GM12892 (cell line): ENCODE results near the gene RASD1. TPM values are rescaled to one million over a fixed set of nuclear protein-coding genes. Genes with fewer than 3 reads are reported as not detected.

Experiments used
- DNase-seq: peaks from one replicate; pipeline ENCODE4 v3.0.0; 2011; ENCODE audit not compliant: insufficient read length
- FAIRE-seq: peaks from 2 replicates; lab custom pipeline; 2011; peaks lifted over from hg19 to GRCh38; lab: Jason Lieb, UNC
- POLR2A ChIP-seq: IDR thresholded peaks from 2 replicates; pipeline ENCODE4 v1.6.1; 2011; ENCODE audit warnings: low read depth, low read length, control low read depth
- POLR2AphosphoS5 ChIP-seq: IDR thresholded peaks from 2 replicates; pipeline ENCODE4 v1.6.1; 2011; ENCODE audit warnings: low read depth, low read length, control low read depth
- TAF1 ChIP-seq: IDR thresholded peaks from 2 replicates; pipeline ENCODE4 v1.6.1; 2011; ENCODE audit warnings: low read depth, mild to moderate bottlenecking, control low read depth, low read length, borderline replicate concordance
- polyA plus RNA-seq: library from polyadenylated mRNA; unstranded; fragments of >200 nt; gene quantifications from one replicate; pipeline ENCODE4 v1.2.1, GENCODE V29; 2012; ENCODE audit warnings: missing spikeins, inconsistent platforms; ENCODE audit not compliant: missing spikeins

Gene RASD1
- not detected for polyA plus RNA-seq

- peak; percentile 98 for DNase-seq
- FAIRE-seq = peak; percentile 87
- TF ChIP-seq POLR2AphosphoS5 (no peak), TAF1 (no peak), POLR2A (no peak; the same call in 1 of the 2 replicates)
Observed at GRCh38 chr17:17496189-17497064, at the start of gene RASD1. Gene RASD1 (minus strand): TSS chr17:17496395. CDS start chr17:17496181, 214 bp downstream.

- FAIRE-seq (no peak), DNase-seq (no peak)
- TF ChIP-seq POLR2AphosphoS5 (no peak), POLR2A (no peak), TAF1 (no peak)
Observed at GRCh38 chr17:17545984-17546383, 49.8 kb upstream of the RASD1 start.

GRCh38 chr17:17545031-17545820, 49.0 kb upstream of the RASD1 start:
- FAIRE-seq = no peak
- DNase-seq = no peak
- TF ChIP-seq TAF1 = no peak
- TF ChIP-seq POLR2A = no peak
- no peak for TF ChIP-seq POLR2AphosphoS5

- no peak for FAIRE-seq
- TF ChIP-seq POLR2A (no peak), POLR2AphosphoS5 (no peak), TAF1 (no peak)
- DNase-seq = no peak
Observed at GRCh38 chr17:17542906-17543635, 46.9 kb upstream of the RASD1 start.

- no peak for DNase-seq
- TF ChIP-seq POLR2AphosphoS5 (no peak), POLR2A (no peak), TAF1 (no peak)
- FAIRE-seq = no peak
Observed at GRCh38 chr17:17541640-17542001, 45.4 kb upstream of the RASD1 start.

- TF ChIP-seq POLR2AphosphoS5 (no peak), POLR2A (no peak), TAF1 (no peak)
- no peak for FAIRE-seq
- DNase-seq = no peak
Observed at GRCh38 chr17:17540935-17541639, 44.9 kb upstream of the RASD1 start.

- no peak for FAIRE-seq
- no peak for TF ChIP-seq TAF1
- no peak for TF ChIP-seq POLR2A
- TF ChIP-seq POLR2AphosphoS5 = no peak
- DNase-seq = no peak
Observed at GRCh38 chr17:17540278-17540906, 44.2 kb upstream of the RASD1 start.

- TF ChIP-seq POLR2A (no peak), TAF1 (no peak), POLR2AphosphoS5 (no peak)
- FAIRE-seq (no peak), DNase-seq (no peak)
Observed at GRCh38 chr17:17539591-17539990, 43.4 kb upstream of the RASD1 start.

- no peak for TF ChIP-seq POLR2AphosphoS5
- no peak for TF ChIP-seq TAF1
- TF ChIP-seq POLR2A = no peak
- DNase-seq = no peak
- FAIRE-seq = no peak
Observed at GRCh38 chr17:17538417-17539391, 42.5 kb upstream of the RASD1 start.

- DNase-seq (no peak), FAIRE-seq (no peak)
- TF ChIP-seq POLR2A (no peak), POLR2AphosphoS5 (no peak), TAF1 (no peak)
Observed at GRCh38 chr17:17537311-17538099, 41.3 kb upstream of the RASD1 start.
